KG1 (cell line): ENCODE results near the gene MEF2D.
A peak's percentile ranks its signal among the peaks of the same experiment; 100 is the strongest.

Experiments used
- DNase-seq: peaks from one replicate; lab custom pipeline; 2025; lab: John Stamatoyannopoulos, UW

The MEF2D gene

DNA sequence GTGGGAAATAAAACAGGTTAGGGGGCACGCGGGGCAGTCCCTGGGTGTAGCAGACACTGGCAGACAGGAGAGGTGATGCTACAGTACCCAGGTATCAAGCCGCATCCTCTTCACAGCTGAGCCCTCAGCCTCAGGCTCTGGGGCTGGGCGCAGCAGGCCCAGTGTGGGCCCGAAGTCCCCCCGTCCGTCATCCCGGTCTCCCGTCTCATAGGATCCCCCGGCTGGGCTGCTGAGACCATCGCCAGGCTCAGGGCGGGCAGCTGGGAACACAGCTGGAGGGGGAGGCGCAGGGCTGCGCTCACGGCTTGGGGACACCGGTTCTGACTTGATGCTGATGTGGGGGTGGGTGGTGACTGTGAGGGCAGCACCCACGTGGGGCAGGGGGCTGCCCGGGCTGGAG, 32.7 kb downstream of the MEF2D start:
- DNase-seq = no peak

DNA sequence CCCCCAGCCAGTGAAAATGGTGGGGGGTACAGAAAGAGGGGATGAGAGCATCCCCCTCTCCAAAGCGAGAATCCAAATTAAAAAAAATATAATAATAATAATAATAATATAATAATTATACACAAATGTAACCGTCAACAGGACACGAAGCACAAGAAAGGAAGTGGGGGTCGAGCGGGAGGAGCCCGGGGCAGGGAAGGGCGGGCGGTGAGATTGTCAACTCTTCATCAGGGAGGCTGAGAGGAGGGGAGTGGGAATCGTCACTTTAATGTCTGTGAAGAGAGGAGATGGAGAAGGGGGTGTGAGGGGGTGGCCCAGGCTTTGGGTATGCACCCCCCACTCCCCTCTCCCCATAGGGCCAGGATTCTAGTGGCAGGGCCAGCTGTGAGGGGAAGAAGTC, 33.2 kb downstream of the MEF2D start:
- no peak for DNase-seq

DNA sequence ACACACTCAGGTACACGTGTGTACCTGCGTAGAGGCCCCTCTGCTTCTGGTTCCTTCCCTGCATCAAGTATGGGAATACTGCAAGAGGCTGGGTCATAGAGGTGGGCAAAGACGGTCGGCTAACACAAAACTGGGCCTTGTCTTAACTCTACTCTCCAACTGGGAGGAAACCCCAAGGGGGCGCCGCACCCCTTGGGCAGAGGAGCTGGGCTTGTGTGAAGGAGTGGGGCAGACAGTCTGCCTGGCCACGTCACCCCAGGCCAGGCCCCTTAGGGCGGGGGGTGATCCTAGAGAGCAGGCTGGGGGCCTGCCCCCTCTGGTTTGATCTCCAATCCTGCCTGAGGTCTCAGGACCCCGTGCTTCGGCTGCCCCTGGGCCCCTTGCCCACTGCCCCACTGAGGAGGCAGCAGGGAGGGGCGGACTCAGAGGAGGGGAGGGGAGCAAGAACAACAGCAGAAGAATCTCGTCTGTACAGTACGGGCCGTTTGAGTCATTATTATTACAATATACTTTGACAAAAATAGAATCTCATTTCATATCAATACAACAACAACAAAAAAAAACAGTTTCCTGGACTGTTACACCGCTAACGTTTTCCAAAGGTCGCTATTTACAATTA, 34.7 kb downstream of the MEF2D start:
- DNase-seq = no peak

DNA sequence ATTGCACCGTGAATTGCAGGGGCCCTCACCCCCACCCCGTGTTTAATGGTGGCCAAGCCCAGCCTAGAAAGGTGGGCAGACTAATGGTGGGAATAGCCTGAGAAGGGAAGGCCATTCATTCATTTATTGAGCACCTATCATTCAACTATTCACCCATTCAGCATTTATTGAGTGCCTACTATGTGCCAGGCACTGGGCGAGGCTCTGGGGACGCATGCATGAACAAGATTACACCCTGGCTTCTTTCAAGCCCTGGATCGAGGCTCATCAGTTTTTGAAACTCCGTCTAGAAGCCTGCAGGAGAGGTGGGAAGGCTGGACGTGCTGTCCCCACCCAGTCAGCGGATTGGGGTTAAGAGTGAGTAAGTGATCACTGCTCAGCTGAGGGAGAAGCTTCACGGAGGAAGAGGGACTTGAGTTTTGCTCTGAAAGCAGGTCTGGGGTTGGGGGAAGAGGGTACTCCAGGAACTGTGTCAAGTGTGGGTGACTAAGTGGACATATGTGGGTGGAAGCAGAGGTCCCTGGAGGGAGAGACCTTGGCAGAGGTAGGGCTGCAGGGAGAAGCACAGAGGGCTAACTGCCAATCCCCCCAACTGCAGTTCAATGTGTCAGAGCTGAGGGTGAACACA, 35.6 kb downstream of the MEF2D start:
- no peak for DNase-seq

DNA sequence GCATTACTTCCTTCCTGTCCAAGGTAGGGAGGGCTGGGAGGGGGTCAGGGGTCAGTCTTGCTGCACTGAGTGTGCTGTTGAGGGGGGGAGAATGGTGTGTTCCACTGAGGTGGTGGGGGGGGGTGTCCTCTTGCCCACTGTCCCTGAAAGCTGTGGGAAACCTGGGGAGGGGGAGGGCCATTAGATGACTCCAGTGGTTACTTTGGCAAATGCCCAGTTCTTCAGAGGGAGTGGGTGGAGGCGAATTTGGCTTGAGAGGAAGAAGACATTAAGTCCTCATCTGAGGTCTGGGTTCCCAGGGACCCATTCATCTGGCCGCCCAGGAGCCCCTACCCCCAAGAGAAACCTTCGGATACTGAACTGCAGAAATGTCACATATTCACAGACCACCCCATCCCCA, 36.2 kb downstream of the MEF2D start:
- no peak for DNase-seq

DNA sequence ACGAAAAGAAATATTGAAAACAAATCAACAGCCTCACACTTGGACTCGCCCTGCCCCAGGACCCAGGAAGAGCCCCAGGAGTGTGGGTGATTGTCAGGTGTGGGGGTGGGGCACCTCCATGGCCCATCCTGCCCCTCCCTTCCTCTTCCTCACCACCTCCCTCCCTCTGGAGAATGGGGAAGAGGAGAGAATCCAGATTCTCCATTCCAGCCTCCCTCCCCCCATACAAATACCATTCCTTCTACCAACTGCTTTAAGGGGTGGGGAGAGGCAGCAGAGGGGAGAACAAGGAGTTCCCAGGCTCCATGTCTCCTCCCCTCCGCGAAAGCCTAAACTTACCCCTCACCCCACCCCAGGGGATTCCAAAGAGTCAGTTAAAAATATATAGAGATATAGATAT, 36.7 kb downstream of the MEF2D start:
- DNase-seq = no peak

DNA sequence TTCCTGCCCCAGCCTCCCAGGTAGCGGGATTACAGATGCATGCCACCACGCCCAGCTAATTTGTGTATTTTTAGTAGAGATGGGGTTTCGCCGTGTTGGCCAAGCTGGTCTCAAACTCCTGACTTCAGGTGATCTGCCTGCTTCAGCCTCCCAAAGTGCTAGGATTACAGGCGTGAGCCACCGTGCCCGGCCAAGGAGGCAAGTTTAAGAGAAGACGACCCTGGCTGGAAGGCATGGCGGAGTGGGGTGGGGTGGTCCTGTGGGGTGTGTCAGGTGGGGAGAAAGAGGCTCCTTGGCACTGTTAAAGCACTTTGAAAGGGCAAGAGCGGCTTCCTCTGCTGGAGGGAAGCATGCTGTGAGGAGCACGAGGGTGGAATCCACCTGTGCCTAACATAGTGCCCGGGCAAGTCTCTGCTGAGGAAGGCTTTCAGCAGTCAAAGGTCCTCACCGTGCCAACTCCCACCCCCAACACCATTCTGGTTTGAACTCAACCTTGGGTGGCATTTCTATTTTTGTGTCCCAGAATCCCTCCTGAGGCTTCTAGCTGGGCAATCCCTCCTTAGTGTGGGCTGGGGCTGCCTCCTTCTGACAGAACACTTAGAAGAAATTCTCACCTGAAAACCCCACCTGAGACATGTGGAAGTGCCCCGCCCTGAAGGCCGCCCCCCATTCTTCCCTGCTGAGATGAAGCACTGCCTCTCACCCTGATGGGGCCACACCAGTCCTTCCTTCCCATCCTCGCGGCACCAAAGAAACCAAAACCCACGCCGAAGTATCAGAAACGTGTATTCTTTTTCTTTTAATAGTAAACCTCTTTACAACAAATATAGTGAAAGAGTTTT, 37.4 kb downstream of the MEF2D start:
- DNase-seq = no peak

DNA sequence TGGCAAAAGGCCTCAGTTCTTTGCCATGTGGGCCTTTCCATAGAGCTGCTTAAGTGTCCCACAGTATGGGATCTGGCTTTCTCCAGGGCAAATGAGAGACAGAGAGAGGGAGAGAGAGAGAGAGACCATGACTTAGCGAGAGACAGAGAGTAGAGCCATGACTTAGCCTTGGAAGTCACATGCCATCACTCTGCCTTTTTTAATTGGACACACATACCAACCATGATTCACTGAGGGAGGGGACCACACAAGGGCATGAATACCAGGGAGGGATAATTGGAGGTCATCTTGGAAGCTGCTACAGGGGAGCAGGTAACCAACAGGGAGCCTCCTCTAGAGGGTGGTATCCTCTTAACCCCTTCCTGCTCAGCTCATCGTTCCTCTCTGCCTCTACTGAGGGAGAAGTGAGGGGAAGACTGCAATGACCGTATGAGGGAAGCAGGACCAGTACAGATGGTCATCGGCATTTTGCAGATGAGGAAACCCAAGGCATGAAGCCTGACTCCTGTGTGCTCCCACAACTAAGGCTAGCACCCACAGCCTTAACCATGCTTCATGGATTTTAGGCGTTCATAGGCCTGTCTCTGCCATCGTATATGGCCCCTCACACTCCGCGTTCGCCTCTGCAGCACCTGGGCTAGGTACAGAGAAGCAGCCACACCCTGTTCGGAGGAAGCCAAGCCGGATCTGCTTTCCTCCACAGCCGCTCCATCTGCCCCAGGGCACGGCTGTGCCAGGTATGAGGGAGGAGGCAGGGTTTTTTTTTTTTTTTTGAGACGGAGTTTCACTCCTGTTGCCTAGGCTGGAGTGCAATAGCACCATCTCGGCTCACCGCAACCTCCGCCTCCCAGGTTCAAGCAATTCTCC, 38.6 kb downstream of the MEF2D start:
- no peak for DNase-seq

DNA sequence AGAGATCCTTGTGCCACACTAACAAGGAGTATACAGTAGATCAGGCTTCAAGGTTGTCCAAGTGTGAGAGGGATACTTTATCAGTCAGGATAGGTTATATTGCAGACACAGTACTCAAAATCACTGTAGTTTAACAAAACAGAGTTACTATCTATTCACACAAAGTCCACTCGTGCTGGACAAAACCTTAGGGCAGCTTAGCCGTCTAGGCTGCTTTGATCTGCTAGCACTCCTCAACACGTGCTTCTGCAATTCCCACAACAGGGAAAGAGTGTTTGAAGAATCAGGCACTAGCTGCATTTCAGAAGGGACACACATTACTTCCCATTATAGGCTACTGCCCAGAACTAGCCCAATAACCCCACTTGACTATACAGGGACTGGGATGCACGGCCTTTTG, 39.5 kb downstream of the MEF2D start:
- DNase-seq = no peak

DNA sequence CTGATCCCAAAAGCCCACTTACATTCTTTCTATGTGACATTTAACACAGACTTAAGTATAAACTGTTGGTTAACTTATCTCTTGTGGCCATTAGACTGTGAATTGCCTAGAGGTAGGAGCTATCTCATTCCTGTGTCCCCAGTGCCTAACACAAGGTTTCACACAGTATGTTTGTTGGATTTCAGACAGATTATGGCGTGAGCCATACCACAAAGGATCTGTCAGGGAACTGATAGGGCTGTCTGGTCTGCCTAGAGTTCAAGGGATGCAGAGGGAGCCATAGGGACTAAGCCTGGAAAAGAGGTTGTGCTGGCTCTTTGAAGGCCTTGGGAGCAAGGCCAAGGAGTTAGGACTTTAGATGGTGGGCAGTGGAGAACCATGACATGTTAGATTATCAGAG, 40.0 kb downstream of the MEF2D start:
- no peak for DNase-seq

DNA sequence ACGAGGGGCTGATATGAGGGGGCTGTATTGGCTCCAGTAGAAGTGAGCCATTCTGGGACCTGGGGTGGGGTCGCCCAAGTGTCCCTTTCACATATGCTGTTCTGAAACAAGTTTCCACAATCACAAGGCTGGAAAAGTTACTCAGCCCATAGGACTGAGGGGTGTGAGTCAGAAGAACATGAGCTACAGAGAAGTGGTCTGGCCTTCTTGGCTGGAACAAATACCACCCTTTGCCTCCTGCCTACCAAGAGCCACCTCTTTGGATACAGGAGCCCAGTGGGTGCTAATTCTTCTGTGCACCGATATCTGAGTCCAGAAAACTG, 42.4 kb downstream of the MEF2D start:
- no peak for DNase-seq

DNA sequence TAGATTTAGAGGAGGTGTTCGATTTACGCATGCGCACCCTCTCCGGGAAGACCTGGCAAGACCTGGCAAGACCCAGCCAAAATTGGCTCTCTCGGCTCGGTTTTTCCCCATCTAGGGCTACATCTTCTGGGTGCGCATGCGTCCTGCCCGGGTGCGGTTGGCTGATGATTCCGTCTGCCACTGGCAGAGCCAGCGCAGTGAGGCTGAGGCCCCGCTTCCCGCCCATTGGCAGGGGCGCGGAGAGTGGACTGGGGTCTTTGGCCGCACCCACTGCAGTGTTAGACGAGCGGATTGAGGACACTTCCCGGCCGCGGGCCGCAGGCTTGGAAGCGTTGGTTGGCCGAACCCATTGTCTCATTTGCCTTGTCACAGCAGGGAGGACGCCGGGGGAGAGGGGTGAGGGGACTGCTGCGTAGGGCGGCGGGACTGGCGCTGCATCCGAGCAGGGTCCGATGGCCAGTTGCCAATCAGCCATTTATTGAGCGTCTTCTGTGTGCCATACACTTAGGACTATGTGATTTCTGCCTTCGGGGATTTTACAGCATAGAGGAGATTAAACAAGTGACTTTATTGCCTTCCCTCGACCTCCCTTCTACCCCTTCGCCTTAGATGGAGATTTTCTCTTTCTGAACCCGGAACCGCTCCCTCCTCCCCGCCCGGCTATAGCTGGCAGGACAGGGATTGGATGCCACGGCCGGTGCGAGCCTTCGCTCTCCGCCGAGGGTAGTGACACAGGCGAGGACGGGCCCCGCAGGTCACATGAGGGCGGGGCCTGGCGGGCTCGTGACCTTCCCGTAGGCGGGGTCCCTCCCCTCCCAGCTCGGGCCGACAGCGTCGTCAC, 43.7 kb downstream of the MEF2D start:
- peak; percentile 69 for DNase-seq

DNA sequence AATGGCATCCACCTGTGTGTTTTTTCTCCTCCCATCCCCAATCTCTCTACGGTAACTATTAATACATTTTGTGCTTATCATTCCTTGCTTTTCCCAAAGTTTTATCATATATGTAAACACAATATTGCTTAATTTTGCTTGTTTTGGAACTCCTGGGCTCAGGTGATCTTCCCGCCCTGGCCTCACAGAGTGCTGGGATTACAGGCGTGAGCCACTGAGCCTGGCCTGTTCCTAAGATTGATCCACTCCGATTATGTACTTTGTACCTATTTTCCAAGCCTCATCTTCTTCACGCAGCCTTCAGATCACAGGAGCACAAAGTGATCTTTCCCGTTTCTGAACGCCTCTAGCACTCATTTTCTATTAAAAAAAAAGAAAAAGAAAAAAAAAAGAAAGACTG, 45.2 kb downstream of the MEF2D start:
- no peak for DNase-seq

DNA sequence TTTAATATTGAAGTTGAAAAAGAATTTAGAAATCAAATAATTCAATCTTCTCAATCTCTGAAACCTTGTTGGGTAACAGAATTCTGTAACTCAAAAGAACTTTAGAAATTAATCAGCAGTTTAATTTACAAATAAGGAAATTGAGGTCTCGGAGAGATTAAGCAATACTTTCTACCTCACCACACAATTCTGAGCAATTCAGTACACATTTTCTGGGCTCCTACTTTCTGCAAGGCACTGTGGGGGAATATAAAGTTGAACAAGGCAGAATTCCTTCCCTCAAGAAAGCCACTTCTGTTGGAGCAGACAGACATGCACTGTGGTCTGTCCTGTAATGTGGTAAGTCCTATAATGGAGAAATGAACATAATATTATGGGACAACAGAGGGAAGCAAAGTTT, 47.7 kb downstream of the MEF2D start:
- DNase-seq = no peak

DNA sequence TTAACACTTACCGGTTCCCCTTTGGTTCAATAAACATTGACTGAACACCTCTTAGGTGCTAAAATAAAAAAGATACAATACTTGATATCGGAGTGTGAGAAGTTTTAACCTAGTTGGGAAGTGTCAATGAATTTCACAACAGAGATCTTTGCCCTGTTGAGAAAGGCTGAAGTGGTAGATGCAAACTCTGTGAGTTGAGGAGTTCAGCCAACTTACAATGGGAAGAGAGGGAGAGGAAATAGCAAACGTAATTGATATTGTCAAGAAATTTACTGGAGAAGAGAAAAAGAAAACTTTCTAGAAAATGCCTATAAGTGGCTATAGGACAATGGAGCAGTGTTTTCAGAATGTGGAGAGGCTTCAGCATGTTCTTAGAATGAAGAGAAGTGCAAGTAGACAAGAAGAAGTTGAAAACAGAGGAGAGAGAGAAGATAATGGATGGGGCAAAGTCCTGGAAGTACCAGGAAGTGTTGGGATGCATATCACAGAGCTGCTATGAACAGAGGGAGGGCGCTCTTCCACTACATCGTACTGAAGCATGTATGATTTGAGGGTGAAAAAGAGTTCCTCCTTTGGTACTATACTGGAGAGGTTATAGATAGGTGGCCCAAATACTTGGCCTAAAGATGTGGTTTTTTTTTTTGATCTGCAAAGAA, 48.9 kb downstream of the MEF2D start:
- DNase-seq = no peak

DNA sequence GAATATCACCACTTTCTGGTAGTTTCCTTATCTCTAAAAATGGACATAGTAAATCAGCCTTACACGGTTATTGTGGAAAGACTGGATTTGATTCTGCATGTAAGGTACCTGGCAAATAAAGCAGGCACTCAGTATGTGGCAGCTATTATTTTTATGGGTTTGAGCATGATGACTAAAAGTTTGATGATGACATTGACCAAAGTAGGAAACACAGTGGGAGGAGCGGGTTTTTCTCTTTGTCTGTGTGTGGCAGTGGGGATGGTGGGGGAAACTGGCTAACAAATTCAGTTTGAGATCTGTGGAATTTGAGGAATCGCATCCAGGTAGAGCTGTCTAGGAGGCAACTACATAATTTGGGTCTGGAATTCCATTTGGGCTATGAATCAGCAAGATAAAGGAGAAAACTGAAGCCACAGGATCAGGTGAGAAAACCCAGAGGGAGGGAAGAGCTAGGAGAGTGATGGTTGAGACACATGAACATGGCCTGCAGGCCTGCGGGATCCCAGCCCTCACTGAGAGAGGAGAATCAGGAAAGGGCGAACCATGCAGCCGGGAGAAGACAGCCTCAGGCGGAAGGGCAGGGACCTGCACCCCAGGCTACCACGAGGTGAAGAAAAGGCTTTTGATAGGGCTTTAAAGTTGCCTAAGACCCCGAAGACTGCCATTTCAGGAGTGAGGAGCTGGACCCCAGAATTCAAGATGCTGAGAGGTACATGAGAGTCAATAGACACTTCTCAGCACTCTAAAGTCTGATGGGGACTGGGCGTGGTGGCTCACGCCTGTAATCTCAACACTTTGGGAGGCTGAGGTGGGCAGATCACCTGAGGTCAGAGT, 52.2 kb downstream of the MEF2D start:
- no peak for DNase-seq

DNA sequence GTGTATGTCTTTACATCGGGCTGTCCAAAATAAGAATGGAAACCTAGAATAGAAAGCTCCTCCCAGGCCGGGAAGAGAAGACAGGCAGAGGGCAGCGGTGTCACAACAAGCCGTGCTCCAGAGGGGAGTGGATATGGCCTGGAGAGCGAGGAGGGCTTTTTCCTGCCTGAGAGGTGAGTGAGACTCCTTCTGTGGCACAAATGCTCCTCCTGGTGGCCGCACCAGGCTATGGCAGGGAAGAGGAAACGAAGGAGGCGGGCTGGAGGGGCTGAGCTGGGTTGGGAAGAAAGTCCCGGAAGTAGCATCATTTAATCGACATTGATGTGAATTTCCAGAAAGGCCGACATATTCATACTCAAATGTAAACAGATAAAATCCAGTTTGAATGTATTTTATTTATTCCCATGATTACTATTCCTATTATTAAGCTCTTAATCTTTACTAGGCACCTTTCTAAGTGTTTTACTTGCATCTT, 54.7 kb downstream of the MEF2D start:
- DNase-seq = peak; percentile 41

DNA sequence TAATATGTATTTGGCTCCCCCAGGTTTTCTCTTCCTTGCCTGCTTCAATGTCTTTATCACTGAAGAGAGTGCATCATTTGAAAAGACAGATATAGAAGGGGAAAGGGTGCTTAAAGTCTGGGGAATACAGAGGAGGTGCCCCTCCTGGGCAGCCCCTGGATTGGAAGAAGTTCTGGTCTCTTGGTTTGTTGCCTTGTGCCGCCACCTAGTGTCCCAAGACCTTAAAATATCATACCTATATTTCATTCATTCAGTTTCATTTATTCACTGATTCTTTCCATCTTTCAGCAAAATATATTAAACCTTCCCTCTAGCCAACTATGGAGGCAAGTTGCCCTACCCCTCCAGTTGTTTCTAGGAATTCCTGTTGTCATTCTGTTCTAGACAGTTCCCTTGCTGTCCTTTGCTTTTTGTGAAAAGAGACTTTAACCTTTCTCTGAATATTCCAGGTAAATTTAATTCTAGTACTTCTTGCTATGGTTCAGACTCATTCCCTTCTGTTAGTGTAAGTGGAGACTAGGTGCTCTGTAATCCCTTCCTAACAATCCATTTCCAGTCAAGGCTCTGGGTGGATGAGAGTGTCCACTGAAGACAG, 56.1 kb downstream of the MEF2D start:
- DNase-seq = peak; percentile 8

DNA sequence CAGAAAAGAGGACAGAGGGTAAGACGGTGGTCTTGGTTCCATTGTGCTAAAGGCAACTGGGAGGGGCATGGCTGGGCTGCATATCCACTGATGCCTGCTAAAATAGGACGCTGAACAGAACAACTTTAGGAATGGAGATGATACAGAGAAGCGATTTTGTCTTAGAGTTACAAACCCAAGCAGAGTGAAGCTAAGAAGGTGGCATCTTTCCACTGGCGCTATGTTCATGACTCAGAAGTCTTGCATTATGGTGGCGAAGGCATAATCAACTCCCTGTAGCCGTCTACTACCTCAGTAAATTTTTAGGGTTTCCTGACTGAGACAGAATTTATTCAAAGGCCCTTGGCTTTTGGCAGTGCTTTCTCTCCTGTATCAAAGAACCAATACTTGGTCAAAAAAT, 57.3 kb downstream of the MEF2D start:
- no peak for DNase-seq
